GM23248 (cell line): Measurements from ENCODE around the gene PC.

ENCODE experiments used
- EZH2 ChIP-seq: fragments of 200-600 bp; sonication (generic); IDR thresholded peaks from 2 replicates; pipeline ENCODE4 v1.6.1; 2018; ENCODE audit warnings: antibody characterized with exemption, mild to moderate bottlenecking; ENCODE audit not compliant: insufficient read depth, poor library complexity, severe bottlenecking
- EZH2phosphoT487 ChIP-seq: fragments of 200-600 bp; sonication (generic); IDR thresholded peaks from 2 replicates; pipeline ENCODE4 v1.6.1; 2018; ENCODE audit warnings: antibody characterized with exemption, moderate library complexity, mild to moderate bottlenecking, low read depth; ENCODE audit not compliant: insufficient read depth

DNA sequence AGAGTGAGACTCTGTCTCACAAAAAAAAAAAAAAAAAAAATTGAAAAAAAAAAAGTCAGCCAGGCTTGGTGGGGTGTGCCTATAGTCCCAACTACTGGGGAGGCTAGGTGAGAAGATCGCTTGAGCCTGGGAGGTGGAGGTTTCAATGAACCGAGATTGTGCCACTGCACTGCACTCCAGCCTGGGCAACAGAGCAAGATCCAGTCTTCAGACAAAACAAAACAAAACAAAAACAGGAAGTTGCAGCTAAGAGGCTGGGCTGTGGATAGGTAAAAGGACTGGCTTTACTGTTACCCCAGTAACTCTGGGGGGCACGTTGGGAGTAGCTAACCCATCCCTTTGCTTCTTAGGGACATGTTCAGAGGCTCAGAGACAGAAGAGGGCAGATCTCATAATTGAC lies 6.3 kb upstream of the PC start:
- no peak for TF ChIP-seq EZH2
- TF ChIP-seq EZH2phosphoT487 = no peak
